GM12872 (cell line): ENCODE measurements around the gene MPP7.

Source experiments
- TF ChIP-seq, protein P1 (sequence below): IDR thresholded peaks from 3 replicates; pipeline ENCODE4 v1.5.1; 2011; ENCODE audit warnings: low read depth, mild to moderate bottlenecking, low read length, moderate library complexity; ENCODE audit not compliant: insufficient read depth

Gene MPP7

DNA sequence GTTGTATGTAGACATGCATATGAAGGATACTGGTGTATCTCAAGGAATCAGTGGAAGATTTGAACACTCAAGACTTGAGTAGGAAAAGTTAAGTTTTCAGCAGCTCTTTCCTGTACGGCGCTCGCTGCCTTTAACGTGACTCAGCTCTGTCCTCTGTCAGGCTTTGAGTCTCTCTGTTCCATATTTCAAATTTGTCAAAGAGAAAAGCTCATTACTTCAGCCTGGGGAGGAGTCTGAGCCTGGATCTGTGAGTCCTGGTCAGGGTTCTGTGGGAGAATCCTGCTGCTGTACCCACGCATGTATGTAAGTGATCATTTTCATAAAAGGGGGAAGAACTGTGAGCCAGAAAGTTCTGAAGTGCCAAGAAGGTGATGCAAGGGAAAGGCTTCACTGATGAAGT, 13.8 kb upstream of the MPP7 start:
- TF ChIP-seq, protein P1, sequence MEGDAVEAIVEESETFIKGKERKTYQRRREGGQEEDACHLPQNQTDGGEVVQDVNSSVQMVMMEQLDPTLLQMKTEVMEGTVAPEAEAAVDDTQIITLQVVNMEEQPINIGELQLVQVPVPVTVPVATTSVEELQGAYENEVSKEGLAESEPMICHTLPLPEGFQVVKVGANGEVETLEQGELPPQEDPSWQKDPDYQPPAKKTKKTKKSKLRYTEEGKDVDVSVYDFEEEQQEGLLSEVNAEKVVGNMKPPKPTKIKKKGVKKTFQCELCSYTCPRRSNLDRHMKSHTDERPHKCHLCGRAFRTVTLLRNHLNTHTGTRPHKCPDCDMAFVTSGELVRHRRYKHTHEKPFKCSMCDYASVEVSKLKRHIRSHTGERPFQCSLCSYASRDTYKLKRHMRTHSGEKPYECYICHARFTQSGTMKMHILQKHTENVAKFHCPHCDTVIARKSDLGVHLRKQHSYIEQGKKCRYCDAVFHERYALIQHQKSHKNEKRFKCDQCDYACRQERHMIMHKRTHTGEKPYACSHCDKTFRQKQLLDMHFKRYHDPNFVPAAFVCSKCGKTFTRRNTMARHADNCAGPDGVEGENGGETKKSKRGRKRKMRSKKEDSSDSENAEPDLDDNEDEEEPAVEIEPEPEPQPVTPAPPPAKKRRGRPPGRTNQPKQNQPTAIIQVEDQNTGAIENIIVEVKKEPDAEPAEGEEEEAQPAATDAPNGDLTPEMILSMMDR, result no peak

DNA sequence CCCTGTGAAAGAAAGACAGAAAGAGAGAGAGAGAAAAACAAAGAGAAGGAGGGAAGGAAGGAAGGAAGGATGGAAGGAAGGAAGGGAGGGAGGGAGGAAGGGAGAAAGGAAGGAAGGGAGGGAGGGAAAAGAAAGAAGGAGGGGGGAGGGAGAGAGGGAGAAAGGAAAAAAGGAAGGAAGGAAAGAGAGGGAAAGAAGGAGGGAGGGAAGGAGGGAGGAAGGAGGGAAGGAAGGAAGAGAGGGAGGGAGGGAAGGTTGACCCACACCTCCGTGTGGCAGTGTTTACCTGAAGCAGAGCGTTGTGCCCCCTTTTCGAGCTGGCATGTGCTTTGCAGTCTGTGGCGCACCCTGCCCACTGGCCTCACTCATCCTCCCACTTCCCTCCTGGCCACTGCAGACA, 12.3 kb upstream of the MPP7 start:
- TF ChIP-seq, protein P1, result no peak

DNA sequence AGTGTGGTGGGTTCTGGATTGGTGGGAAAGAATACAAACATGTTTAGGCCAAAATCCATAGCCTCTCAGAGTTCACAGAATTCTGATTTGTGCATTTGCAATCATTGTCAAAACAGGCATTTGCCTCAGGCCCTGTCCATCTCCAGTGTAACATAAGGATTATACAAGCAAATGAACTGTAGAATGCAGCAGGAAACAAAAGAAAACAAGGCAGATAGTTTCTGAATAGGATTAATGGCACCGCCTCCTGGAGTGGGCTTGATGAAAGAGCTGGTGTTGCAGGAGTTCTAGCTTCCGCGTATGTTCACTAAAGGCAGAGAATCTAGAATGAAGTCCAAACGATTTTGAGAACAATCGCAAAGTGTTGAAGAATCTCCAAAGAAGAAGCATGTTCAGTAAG, 11.3 kb upstream of the MPP7 start:
- TF ChIP-seq, protein P1, result no peak

DNA sequence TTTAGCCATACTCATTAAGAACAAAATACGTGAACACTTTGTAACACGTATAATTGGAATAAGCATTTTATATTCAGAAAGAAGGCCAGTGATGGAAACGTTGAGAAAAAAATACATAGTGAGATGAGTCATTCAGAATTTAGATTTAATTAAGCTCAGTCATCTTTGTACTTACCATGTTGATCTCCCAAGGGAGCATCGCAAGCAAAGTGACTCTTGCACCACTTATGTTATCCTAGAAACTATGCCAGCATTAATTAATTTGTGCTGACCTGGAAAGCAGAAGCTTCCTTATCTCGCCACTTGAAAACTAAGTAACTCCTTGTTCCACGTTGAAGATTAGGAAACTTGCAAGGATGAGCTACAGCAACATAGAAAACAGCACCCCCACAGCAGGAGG, 9.7 kb upstream of the MPP7 start:
- TF ChIP-seq, protein P1, result no peak

DNA sequence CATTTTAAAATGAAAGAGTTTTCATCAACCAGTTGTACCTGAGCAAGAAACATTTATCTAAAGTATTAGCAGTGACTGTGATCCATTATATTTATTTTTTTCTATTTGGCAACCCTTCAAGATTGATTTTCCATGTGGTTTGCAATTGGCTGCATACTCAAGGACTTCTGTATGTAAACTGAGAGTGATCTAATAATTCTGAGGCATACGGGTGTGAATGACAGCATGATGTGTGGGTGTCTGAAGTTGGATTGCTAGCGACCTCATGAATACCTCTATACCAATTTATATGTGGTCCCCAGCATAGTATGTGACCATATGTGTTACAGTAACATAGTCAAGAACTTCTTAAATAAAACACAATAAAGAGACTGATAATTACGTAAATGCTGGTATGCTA, 8.2 kb upstream of the MPP7 start:
- TF ChIP-seq, protein P1, result no peak

DNA sequence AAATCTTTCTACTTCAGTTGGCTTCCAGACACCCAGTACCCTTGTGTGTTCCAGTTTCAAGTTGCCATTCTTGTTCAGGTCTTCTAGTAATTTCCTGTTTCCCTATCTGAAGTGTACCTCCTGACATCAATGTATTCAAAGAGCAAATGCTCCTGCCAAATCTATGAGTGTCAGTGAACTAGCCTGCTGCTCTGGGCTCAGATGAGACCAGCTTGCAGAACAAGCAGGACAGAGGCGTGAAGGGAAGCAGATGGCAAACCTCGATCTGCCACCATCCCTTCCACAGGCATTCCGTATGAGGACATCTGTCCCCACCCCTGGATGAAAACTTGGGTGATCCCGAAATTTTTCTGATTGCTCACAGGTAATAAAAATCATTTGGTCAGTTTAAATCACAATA, 4.4 kb upstream of the MPP7 start:
- TF ChIP-seq, protein P1, result no peak

DNA sequence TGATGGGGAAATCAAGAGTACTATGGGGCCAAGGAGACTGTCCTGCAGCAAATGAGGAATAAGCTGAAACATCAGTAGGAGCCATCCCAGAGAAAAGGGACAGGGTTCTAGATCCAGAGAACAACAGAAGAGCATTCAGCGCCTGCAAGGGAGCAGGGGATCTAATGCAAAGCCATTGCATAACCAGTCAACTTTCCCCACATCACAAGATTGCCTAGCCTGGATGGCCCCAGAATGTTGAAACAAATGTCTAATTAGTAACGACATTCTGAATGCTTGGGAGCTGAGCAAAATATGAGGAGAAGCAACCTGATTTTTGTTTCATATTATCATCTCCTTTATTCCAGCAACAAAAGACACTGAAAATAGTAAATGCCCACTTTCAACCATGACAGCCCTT, 2.7 kb upstream of the MPP7 start:
- TF ChIP-seq, protein P1, result no peak
